Colonic mucosa (tissue), 4 donors: Measurements from ENCODE around the gene TPBGL. TPM values are rescaled to one million over a fixed set of nuclear protein-coding genes. Genes with fewer than 3 reads are reported as not detected.

Experiments used
- DNase-seq: peaks from one replicate; pipeline ENCODE4 v3.0.0-alpha.2; 2020
- H3K27ac ChIP-seq: fragments of 200-600 bp; one replicate; pipeline ENCODE4 v1.8.0; 2021
- H3K27me3 ChIP-seq: fragments of 200-600 bp; one replicate; pipeline ENCODE4 v1.8.0; 2021
- H3K36me3 ChIP-seq: fragments of 200-600 bp; one replicate; pipeline ENCODE4 v1.8.0; 2021
- H3K4me1 ChIP-seq: fragments of 200-600 bp; one replicate; pipeline ENCODE4 v1.8.0; 2021; ENCODE audit warnings: mild to moderate bottlenecking
- H3K4me3 ChIP-seq: fragments of 200-600 bp; one replicate; pipeline ENCODE4 v1.8.0; 2021
- H3K9ac ChIP-seq, 2 donors: one replicate each; pipeline ENCODE4 v1.7.0; 2013; ENCODE audit warnings: control low read depth in 2 of 2, low read depth in 2 of 2, low read length in 2 of 2
- H3K9me3 ChIP-seq: fragments of 200-600 bp; one replicate; pipeline ENCODE4 v1.8.0; 2021
- CTCF ChIP-seq: fragments of 200-600 bp; IDR thresholded peaks from one replicate; pipeline ENCODE4 v1.8.0; 2022; ENCODE audit warnings: antibody characterized with exemption, mild to moderate bottlenecking
- intact Hi-C: fragments of 100-400 bp; cut with DNase I; formaldehyde crosslinking; loops from one replicate; pipeline ENCODE4 v1.14.1; 2022
- total RNA-seq, 2 donors: library from RNA; stranded (reverse); fragmentation: NEBNext Ultra II Directional in 1 of 2; extraction: Animal tissue kit (Norgen Biotek cat#: 25700) in 1 of 2; gene quantifications; one replicate each; pipeline ENCODE4 v1.2.1, GENCODE V29; 2021
- donor health status: healthy.
- donor health status: DM: no; HTN: no; CAD: no.
- donor health status: DM: no; HTN: no; CAD: no.

The TPBGL gene
- total RNA-seq, 2 donors from 2014 or later: 0.11 to 0.15 TPM

- Histone ChIP-seq H3K4me3 (no peak overlapping the region), H3K27me3 (no peaks in the 10 kb centered on the region), H3K9me3 (no peaks in the 10 kb centered on the region), H3K36me3 (no peaks in the 10 kb centered on the region), H3K27ac (no peak overlapping the region), H3K9ac (no peak overlapping the region), H3K4me1 (no peaks in the 10 kb centered on the region)
- no peak for DNase-seq
- intact Hi-C loops: no loop called here
- no peak for TF ChIP-seq CTCF
Observed at GRCh38 chr11:75261902-75262361, 21.4 kb downstream of the TPBGL start.

GRCh38 chr11:75262436-75262835 is 21.9 kb downstream of the TPBGL start:
- H3K4me1 ChIP-seq: no peaks in the 10 kb centered on the region
- intact Hi-C loops: no loop called here
- H3K9ac ChIP-seq: no peak overlapping the region
- no peaks in the 10 kb centered on the region for H3K9me3 ChIP-seq
- H3K4me3 ChIP-seq: no peak overlapping the region
- H3K36me3 ChIP-seq: no peaks in the 10 kb centered on the region
- no peak for TF ChIP-seq CTCF
- no peaks in the 10 kb centered on the region for H3K27me3 ChIP-seq
- no peak for DNase-seq
- no peak overlapping the region for H3K27ac ChIP-seq

DNA sequence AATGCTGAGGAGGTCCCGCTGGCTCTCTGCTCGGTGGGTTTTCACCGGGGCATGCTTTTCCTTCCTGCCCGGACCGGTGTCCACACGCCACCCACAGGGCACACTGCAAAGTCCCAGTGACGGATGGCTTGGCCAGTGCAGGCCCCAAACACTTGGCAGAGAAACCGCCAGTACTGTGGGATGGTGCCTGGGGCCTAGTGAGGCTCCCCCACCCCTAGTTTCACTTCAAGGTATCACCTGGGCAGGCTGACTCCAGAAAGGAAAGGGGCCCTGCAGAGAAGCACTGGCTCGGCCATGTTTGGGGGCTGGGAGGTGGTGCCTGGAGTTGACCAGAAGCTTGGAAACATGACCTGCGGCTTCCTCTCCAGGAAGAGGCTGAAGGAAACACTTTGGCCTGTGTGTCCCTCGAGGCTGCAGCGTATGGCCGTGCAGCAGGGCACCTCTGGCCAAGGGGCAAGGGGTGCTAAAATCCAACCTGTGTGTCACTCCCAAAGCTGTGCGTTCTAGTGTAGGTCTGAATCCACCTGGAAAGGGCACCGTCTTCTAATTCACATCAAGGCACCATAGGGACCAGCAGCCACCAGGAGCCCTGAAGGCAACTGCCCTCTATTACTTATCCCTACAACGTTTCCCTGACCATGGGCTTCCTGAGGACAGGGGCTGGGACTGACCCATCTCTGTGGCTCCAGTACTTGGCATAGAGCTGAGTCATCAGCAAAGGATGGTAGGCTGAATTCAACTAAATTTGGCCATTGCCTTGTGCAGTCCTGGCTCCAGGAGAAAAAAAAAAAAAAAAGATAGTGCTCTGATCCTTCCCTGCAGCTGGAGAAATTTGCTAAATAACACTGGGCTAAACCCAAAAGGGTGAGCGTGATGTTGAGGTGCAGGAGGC is 22.6 kb downstream of the TPBGL start:
- no peak for TF ChIP-seq CTCF
- H3K36me3 ChIP-seq: no peaks in the 10 kb centered on the region
- no peak overlapping the region for H3K4me3 ChIP-seq
- no peak for DNase-seq
- intact Hi-C loops: no loop called here
- H3K27me3 ChIP-seq: no peaks in the 10 kb centered on the region
- no peak overlapping the region for H3K9ac ChIP-seq
- no peaks in the 10 kb centered on the region for H3K9me3 ChIP-seq
- H3K4me1 ChIP-seq: no peaks in the 10 kb centered on the region
- H3K27ac ChIP-seq: no peak overlapping the region

DNA sequence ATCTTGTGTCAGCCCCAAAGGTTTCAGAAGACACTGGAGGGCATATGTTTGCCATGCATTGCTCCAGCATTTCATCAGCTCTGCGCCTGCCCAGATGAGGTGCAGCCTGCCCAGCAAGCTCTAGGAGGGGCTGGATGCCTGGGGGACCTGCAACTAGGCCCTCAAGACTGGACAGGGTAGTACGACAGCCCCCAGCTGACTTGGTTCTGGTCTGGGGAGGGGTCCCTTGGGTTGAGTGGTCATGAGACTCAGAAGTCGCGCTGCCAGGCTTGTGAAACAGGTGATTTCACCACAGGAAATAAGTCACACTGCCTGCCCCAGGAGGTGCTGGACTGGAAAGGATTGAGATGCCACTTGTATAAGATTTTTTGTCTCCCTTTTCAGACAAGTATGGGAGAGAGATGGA is 23.4 kb downstream of the TPBGL start:
- no peak overlapping the region for H3K4me3 ChIP-seq
- H3K9me3 ChIP-seq: no peaks in the 10 kb centered on the region
- no peak for DNase-seq
- no peaks in the 10 kb centered on the region for H3K4me1 ChIP-seq
- peaks cover under 1% of the 10 kb centered on the region for H3K36me3 ChIP-seq
- intact Hi-C loops: no loop called here
- no peak overlapping the region for H3K27ac ChIP-seq
- H3K9ac ChIP-seq: no peak overlapping the region
- TF ChIP-seq CTCF: no peak
- H3K27me3 ChIP-seq: no peaks in the 10 kb centered on the region

- intact Hi-C loops: no loop called here
- no peak for DNase-seq
- no peak for TF ChIP-seq CTCF
- Histone ChIP-seq H3K27ac (no peak overlapping the region), H3K36me3 (peaks cover 5% of the 10 kb centered on the region), H3K4me1 (no peaks in the 10 kb centered on the region), H3K9ac (no peak overlapping the region), H3K9me3 (no peaks in the 10 kb centered on the region), H3K27me3 (no peaks in the 10 kb centered on the region), H3K4me3 (no peak overlapping the region)
Observed at GRCh38 chr11:75264356-75264755, 23.8 kb downstream of the TPBGL start.
